Caco-2 (cell line): Measurements from ENCODE around the gene TRAPPC2. TPM values are rescaled to one million over a fixed set of nuclear protein-coding genes. Genes with fewer than 3 reads are reported as not detected.

Source experiments
- BruUV-seq: library from RNA; stranded (reverse); fragments of 400-500 nt; replicated peaks from 2 replicates; lab custom pipeline; 2021; lab: Mats Ljungman, UMichigan
- CTCF ChIA-PET: fragments of 300-600 bp; sonication (Branson Sonifier 250); formaldehyde crosslinking; loops from one replicate; lab custom pipeline; 2022; ENCODE audit warnings: antibody characterized with exemption; lab: Charles Lee
- POLR2A ChIA-PET: fragments of 300-600 bp; sonication (Branson Sonifier 250); formaldehyde crosslinking; loops from one replicate; lab custom pipeline; 2022; ENCODE audit warnings: antibody characterized with exemption; lab: Charles Lee
- DNase-seq, 2 experiments: peaks; one replicate each; pipeline versions ENCODE4 v3.0.0 to v3.0.0-alpha.2; 2020 to 2022
- H3K27me3 ChIP-seq: replicated peaks from 2 replicates; pipeline ENCODE4 v1.6.0; 2011; ENCODE audit warnings: low read length; ENCODE audit not compliant: control insufficient read depth, insufficient read depth
- H3K36me3 ChIP-seq: 2 replicates; pipeline ENCODE4 v1.5.1; 2011; ENCODE audit warnings: low read length; ENCODE audit not compliant: control insufficient read depth, insufficient read depth
- H3K4me1 ChIP-seq: fragments of 250-450 bp; sonication (Bioruptor Pico); 2 replicates; pipeline ENCODE4 v1.5.1; 2020; ENCODE audit warnings: mild to moderate bottlenecking
- H3K4me3 ChIP-seq: 2 replicates; pipeline ENCODE4 v1.5.1; 2011; ENCODE audit warnings: low read depth, mild to moderate bottlenecking, control low read depth, low read length
- H3K9me3 ChIP-seq: fragments of 250-450 bp; sonication (Bioruptor Pico); 2 replicates; pipeline ENCODE4 v1.5.1; 2020; ENCODE audit warnings: mild to moderate bottlenecking, moderate library complexity
- H3K27ac Mint-ChIP-seq: one replicate; pipeline ENCODE4 v1.8.0; 2022; ENCODE audit warnings: mixed read lengths; ENCODE audit not compliant: unreplicated experiment
- H3K27me3 Mint-ChIP-seq: one replicate; pipeline ENCODE4 v1.8.0; 2022; ENCODE audit warnings: mixed read lengths; ENCODE audit not compliant: insufficient read depth, unreplicated experiment
- H3K36me3 Mint-ChIP-seq: one replicate; pipeline ENCODE4 v1.8.0; 2022; ENCODE audit warnings: mild to moderate bottlenecking, mixed read lengths; ENCODE audit not compliant: insufficient read depth, unreplicated experiment
- H3K4me1 Mint-ChIP-seq: one replicate; pipeline ENCODE4 v1.8.0; 2022; ENCODE audit warnings: low read depth, mixed read lengths; ENCODE audit not compliant: unreplicated experiment
- H3K4me3 Mint-ChIP-seq: one replicate; pipeline ENCODE4 v1.8.0; 2022; ENCODE audit warnings: mild to moderate bottlenecking, moderate library complexity, mixed read lengths; ENCODE audit not compliant: unreplicated experiment
- H3K9me3 Mint-ChIP-seq: one replicate; pipeline ENCODE4 v1.8.0; 2022; ENCODE audit warnings: mixed read lengths; ENCODE audit not compliant: unreplicated experiment
- CTCF ChIP-seq, 2 experiments: fragments of 200-600 bp in 1 of 2; IDR thresholded peaks; 1 replicate in 1 of 2; 2 replicates in 1 of 2; pipeline versions ENCODE4 v1.5.1 to v1.8.0; 2011 to 2022; ENCODE audit warnings: antibody characterized with exemption in 1 of 2, control low read depth in 1 of 2, inconsistent platforms in 1 of 2, low read depth in 1 of 2, low read length in 1 of 2, mild to moderate bottlenecking in 1 of 2, moderate library complexity in 1 of 2; ENCODE audit not compliant: insufficient read depth in 1 of 2, severe bottlenecking in 1 of 2, unreplicated experiment in 1 of 2
- intact Hi-C: fragments of 100-400 bp; cut with micrococcal nuclease; formaldehyde crosslinking; loops from one replicate; pipeline ENCODE4 v1.10.0; 2022; ENCODE audit not compliant: unreplicated experiment
- total RNA-seq: library from RNA; stranded (reverse); gene quantifications from 2 replicates; pipeline ENCODE4 v1.2.3, GENCODE V29; 2022

Gene TRAPPC2
- total RNA-seq, 1 experiment from 2014 or later: 19.3 TPM

- peaks cover 9% of the 10 kb centered on the region for H3K4me1 Mint-ChIP-seq
- POLR2A ChIA-PET: no interaction called here
- no TSS peak for BruUV-seq
- CTCF ChIA-PET: no interaction called here
- no peaks in the 10 kb centered on the region for H3K27me3 Mint-ChIP-seq
- H3K36me3 ChIP-seq: no peaks in the 10 kb centered on the region
- no peak for TF ChIP-seq CTCF (IDR thresholded peaks at IDR 0.05; ENCODE audit: insufficient read depth in 1 of 2, low read depth in 1 of 2, low read length in 1 of 2, severe bottlenecking in 1 of 2, unreplicated experiment in 1 of 2)
- no peaks in the 10 kb centered on the region for H3K27me3 ChIP-seq
- DNase-seq: no peak
- intact Hi-C loops: no loop called here
- H3K27ac Mint-ChIP-seq: no peak overlapping the region
- H3K9me3 Mint-ChIP-seq: no peaks in the 10 kb centered on the region
- no peaks in the 10 kb centered on the region for H3K9me3 ChIP-seq
- H3K4me3 Mint-ChIP-seq: no peak overlapping the region
- peaks cover 44% of the 10 kb centered on the region for H3K36me3 Mint-ChIP-seq
- H3K4me3 ChIP-seq: no peak overlapping the region
- H3K4me1 ChIP-seq: peaks cover 35% of the 10 kb centered on the region
These were observed 22.0 kb upstream of the TRAPPC2 start for GRCh38 chrX:13756381-13756780.

GRCh38 chrX:13755254-13755653, 20.8 kb upstream of the TRAPPC2 start:
- Mint-ChIP-seq H3K27ac (no peak overlapping the region), H3K27me3 (no peaks in the 10 kb centered on the region), H3K36me3 (peaks cover 37% of the 10 kb centered on the region), H3K9me3 (no peaks in the 10 kb centered on the region), H3K4me1 (peaks cover 9% of the 10 kb centered on the region), H3K4me3 (peak overlapping the region; percentile 29)
- intact Hi-C loops: no loop called here
- no peak for TF ChIP-seq CTCF (IDR thresholded peaks at IDR 0.05; ENCODE audit: insufficient read depth in 1 of 2, low read depth in 1 of 2, low read length in 1 of 2, severe bottlenecking in 1 of 2, unreplicated experiment in 1 of 2)
- no peaks in the 10 kb centered on the region for H3K36me3 ChIP-seq
- H3K4me3 ChIP-seq: no peak overlapping the region
- no peaks in the 10 kb centered on the region for H3K27me3 ChIP-seq
- POLR2A ChIA-PET: interaction anchor here (2.2 kb wide), 1 partner anchor 21 kb away, joined by 9 read pairs; the partner anchor contains the start of genes OFD1 and TRAPPC2
- DNase-seq: peak in 1 of 2 experiments; percentile 14
- no peaks in the 10 kb centered on the region for H3K9me3 ChIP-seq
- no TSS peak for BruUV-seq
- CTCF ChIA-PET: interaction anchor here (0.5 to 0.8 kb wide), 2 partner anchors 147 to 267 kb away, joined by 3 read pairs; no protein-coding TSS in a partner anchor
- H3K4me1 ChIP-seq: peaks cover 35% of the 10 kb centered on the region

GRCh38 chrX:13754765-13755164, 20.3 kb upstream of the TRAPPC2 start:
- ChIA-PET CTCF (interaction anchor here (0.5 kb wide), 1 partner anchor 148 kb away, joined by 3 read pairs; no protein-coding TSS in a partner anchor), POLR2A (interaction anchor here (2.2 kb wide), 1 partner anchor 20 kb away, joined by 9 read pairs; the partner anchor contains the start of genes OFD1 and TRAPPC2)
- Mint-ChIP-seq H3K9me3 (no peaks in the 10 kb centered on the region), H3K4me3 (no peak overlapping the region), H3K4me1 (peaks cover 9% of the 10 kb centered on the region), H3K36me3 (peaks cover 42% of the 10 kb centered on the region), H3K27me3 (no peaks in the 10 kb centered on the region), H3K27ac (no peak overlapping the region)
- H3K27me3 ChIP-seq: no peaks in the 10 kb centered on the region
- peaks cover 35% of the 10 kb centered on the region for H3K4me1 ChIP-seq
- intact Hi-C loops: loop anchor here (5.0 kb wide), 1 partner anchor 247 kb away; no protein-coding TSS in a partner anchor
- TF ChIP-seq CTCF (IDR thresholded peaks at IDR 0.05; ENCODE audit: insufficient read depth in 1 of 2, low read depth in 1 of 2, low read length in 1 of 2, severe bottlenecking in 1 of 2, unreplicated experiment in 1 of 2): no peak
- DNase-seq: peak in 1 of 2 experiments; percentile 20
- H3K36me3 ChIP-seq: no peaks in the 10 kb centered on the region
- BruUV-seq: no TSS peak
- H3K9me3 ChIP-seq: no peaks in the 10 kb centered on the region
- H3K4me3 ChIP-seq: no peak overlapping the region
